ENCODE measurements around the gene TRIM58. TPM values are rescaled to one million over a fixed set of nuclear protein-coding genes. Genes with fewer than 3 reads are reported as not detected.

Gene TRIM58
- total and polyA plus RNA-seq, 9 of the 15 experiments (the other 6 are each of a cell fraction or from before 2014, with no cell fraction given) = 3.8 to 19.1 (median 7.2) TPM

DNA sequence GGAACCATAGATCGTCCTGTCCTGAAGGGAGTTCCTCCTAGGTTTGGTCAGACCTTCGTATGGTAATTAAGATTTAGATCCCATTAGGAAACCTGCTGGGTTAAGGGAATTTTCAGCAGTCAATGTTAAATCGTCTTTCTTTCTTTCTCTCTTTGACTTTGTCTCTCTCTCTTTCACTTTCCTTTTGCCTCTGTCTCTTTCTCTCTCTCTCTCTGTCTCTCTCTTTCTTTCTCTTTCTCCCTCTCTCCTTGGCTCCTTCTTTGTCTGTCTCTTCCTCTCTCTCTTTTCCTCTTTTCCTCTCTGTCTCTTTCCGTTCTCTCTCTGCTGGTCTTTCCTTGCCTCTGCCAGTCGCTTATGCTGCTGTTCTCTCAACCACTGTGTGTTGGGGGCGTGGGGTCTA lies 47.1 kb downstream of the TRIM58 start:
- 26% methylated on average over 6 of the region's 6 CpGs for WGBS (ENCODE audit: insufficient coverage, low coverage, missing lambda C conversion rate)
- DNase-seq (ENCODE audit: extremely low read depth in 1 of 4, low spot score in 3 of 4) (no peak), FAIRE-seq (no peak), ATAC-seq (no peak)
- Histone ChIP-seq H2AFZ (ENCODE audit: low read depth, low read length) (no peak overlapping the region; the same call in 1 of the 2 replicates), H3K36me3 (ENCODE audit: control insufficient read depth, insufficient read depth, low read length) (no peaks in the 10 kb centered on the region), H3K9me3 (replicated peaks; ENCODE audit: control insufficient read depth, insufficient read depth, low read depth, low read length) (peaks cover 5% of the 10 kb centered on the region), H3K27ac (ENCODE audit: extremely low read depth, low read depth, low read length) (no peak overlapping the region), H3K4me2 (ENCODE audit: insufficient read depth, low read length) (no peak overlapping the region), H3K4me1 (replicated peaks in 1 of 2; ENCODE audit: control insufficient read depth in 2 of 2, insufficient read depth in 2 of 2, low read length in 2 of 2) (peaks cover 0 to 13% of the 10 kb centered on the region in 2 experiments; a peak in 3 of 5 replicates), H3K27me3 (ENCODE audit: control insufficient read depth in 2 of 2, insufficient read depth in 2 of 2, low read length in 2 of 2) (no peaks in the 10 kb centered on the region), H3K4me3 (no peak overlapping the region), H3K9me1 (ENCODE audit: control insufficient read depth, insufficient read depth, low read length) (no peaks in the 10 kb centered on the region), H3K79me2 (ENCODE audit: control insufficient read depth, insufficient read depth, low read length) (no peaks in the 10 kb centered on the region), H4K20me1 (replicated peaks; ENCODE audit: control insufficient read depth, insufficient read depth, low read length) (no peaks in the 10 kb centered on the region), H3K9ac (ENCODE audit: insufficient read depth in 1 of 2, low read depth in 2 of 2, low read length in 2 of 2) (no peak overlapping the region)
- POLR2A ChIA-PET = no interaction called here
- CTCF ChIA-PET (ENCODE audit: low intra/inter-chr PET ratio) = no interaction called here
- no TSS peak for BruUV-seq (replicated peaks)
- TF ChIP-seq CBX2 (IDR thresholded peaks at IDR 0.05; ENCODE audit: insufficient read depth, low read length, poor library complexity, severe bottlenecking) = no peak
- TF ChIP-seq, protein P1, sequence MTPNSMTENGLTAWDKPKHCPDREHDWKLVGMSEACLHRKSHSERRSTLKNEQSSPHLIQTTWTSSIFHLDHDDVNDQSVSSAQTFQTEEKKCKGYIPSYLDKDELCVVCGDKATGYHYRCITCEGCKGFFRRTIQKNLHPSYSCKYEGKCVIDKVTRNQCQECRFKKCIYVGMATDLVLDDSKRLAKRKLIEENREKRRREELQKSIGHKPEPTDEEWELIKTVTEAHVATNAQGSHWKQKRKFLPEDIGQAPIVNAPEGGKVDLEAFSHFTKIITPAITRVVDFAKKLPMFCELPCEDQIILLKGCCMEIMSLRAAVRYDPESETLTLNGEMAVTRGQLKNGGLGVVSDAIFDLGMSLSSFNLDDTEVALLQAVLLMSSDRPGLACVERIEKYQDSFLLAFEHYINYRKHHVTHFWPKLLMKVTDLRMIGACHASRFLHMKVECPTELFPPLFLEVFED (CRISPR knock-in tag; conservative IDR thresholded peaks at IDR 0.05) = peak; percentile 76; the same call in 1 of the 2 replicates
- TF ChIP-seq DIDO1 (tag; IDR thresholded peaks at IDR 0.05; ENCODE audit: low read depth) = no peak
- 0 out of 4 replicates have a peak, but pooled peaks of 1 of the 2 experiments have one; percentile 33 for TF ChIP-seq ARNT (IDR thresholded peaks at IDR 0.05)
- peak; percentile 37; the same call in 1 of the 2 replicates for TF ChIP-seq EHMT2 (IDR thresholded peaks at IDR 0.05)
- TF ChIP-seq, protein P2, sequence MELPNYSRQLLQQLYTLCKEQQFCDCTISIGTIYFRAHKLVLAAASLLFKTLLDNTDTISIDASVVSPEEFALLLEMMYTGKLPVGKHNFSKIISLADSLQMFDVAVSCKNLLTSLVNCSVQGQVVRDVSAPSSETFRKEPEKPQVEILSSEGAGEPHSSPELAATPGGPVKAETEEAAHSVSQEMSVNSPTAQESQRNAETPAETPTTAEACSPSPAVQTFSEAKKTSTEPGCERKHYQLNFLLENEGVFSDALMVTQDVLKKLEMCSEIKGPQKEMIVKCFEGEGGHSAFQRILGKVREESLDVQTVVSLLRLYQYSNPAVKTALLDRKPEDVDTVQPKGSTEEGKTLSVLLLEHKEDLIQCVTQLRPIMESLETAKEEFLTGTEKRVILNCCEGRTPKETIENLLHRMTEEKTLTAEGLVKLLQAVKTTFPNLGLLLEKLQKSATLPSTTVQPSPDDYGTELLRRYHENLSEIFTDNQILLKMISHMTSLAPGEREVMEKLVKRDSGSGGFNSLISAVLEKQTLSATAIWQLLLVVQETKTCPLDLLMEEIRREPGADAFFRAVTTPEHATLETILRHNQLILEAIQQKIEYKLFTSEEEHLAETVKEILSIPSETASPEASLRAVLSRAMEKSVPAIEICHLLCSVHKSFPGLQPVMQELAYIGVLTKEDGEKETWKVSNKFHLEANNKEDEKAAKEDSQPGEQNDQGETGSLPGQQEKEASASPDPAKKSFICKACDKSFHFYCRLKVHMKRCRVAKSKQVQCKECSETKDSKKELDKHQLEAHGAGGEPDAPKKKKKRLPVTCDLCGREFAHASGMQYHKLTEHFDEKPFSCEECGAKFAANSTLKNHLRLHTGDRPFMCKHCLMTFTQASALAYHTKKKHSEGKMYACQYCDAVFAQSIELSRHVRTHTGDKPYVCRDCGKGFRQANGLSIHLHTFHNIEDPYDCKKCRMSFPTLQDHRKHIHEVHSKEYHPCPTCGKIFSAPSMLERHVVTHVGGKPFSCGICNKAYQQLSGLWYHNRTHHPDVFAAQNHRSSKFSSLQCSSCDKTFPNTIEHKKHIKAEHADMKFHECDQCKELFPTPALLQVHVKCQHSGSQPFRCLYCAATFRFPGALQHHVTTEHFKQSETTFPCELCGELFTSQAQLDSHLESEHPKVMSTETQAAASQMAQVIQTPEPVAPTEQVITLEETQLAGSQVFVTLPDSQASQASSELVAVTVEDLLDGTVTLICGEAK (IDR thresholded peaks at IDR 0.05) = 0 out of 2 replicates have a peak, but pooled peaks have one; percentile 27
- TF ChIP-seq, protein P2 (CRISPR knock-in tag; IDR thresholded peaks at IDR 0.05) = no peak
- intact Hi-C loops (cut with micrococcal nuclease) = no loop called here
- in situ Hi-C loops (cut with MboI) = no loop called here
